Panc1 (cell line): ENCODE data around the gene CAMK1D. TPM values are rescaled to one million over a fixed set of nuclear protein-coding genes. Genes with fewer than 3 reads are reported as not detected.

Experiments
- ATAC-seq: fragments of 200-7000 bp; cut with Tn5 transposase; 2 replicates; pipeline ENCODE4 v1.9.1; 2020; ENCODE audit warnings: mild to moderate bottlenecking, moderate library complexity
- BruUV-seq: library from RNA; stranded (reverse); fragments of 400-500 nt; replicated peaks from 2 replicates; lab custom pipeline; 2021; lab: Mats Ljungman, UMichigan
- CTCF ChIA-PET: fragments of 300-600 bp; sonication (Branson Sonifier 250); formaldehyde crosslinking; loops from one replicate; lab custom pipeline; 2022; ENCODE audit warnings: antibody characterized with exemption; lab: Charles Lee
- POLR2A ChIA-PET: fragments of 300-600 bp; sonication (Branson Sonifier 250); formaldehyde crosslinking; loops from one replicate; lab custom pipeline; 2022; ENCODE audit warnings: antibody characterized with exemption; lab: Charles Lee
- DNase-seq: peaks from one replicate; pipeline ENCODE4 v3.0.0-alpha.2; 2010; ENCODE audit warnings: low read depth, low spot score
- H3K27ac ChIP-seq: 2 replicates; pipeline ENCODE4 v1.5.1; 2011; ENCODE audit warnings: mild to moderate bottlenecking, low read length, inconsistent platforms
- H3K27me3 ChIP-seq: fragments of 200-500 bp; sonication (Bioruptor generic); 2 replicates; pipeline ENCODE4 v1.6.0; 2014; ENCODE audit warnings: low read length, inconsistent platforms; ENCODE audit not compliant: control insufficient read depth, insufficient read depth
- H3K36me3 ChIP-seq: fragments of 200-500 bp; sonication (Bioruptor generic); 2 replicates; pipeline ENCODE4 v1.5.1; 2014; ENCODE audit warnings: inconsistent platforms, mild to moderate bottlenecking, low read length, moderate library complexity; ENCODE audit not compliant: control insufficient read depth, insufficient read depth
- H3K4me1 ChIP-seq: 2 replicates; pipeline ENCODE4 v1.5.1; 2011; ENCODE audit warnings: inconsistent platforms, mild to moderate bottlenecking, low read length, moderate library complexity; ENCODE audit not compliant: control insufficient read depth, insufficient read depth
- H3K4me3 ChIP-seq, 2 experiments: 2 replicates each; pipeline ENCODE4 v1.5.1; 2011 to 2012; ENCODE audit warnings: low read depth in 2 of 2, low read length in 2 of 2, mild to moderate bottlenecking in 2 of 2, inconsistent platforms in 1 of 2, moderate library complexity in 1 of 2
- H3K9me3 ChIP-seq: fragments of 200-500 bp; sonication (Bioruptor generic); 2 replicates; pipeline ENCODE4 v1.5.1; 2014; ENCODE audit warnings: low read depth, mild to moderate bottlenecking, inconsistent platforms, low read length, moderate library complexity; ENCODE audit not compliant: control insufficient read depth, insufficient read depth
- SIN3A ChIP-seq: IDR thresholded peaks from 2 replicates; pipeline ENCODE4 v1.6.1; 2012; ENCODE audit warnings: low read depth, mild to moderate bottlenecking, low read length, moderate library complexity, borderline replicate concordance; ENCODE audit not compliant: insufficient read depth
- TCF7L2 ChIP-seq: IDR thresholded peaks from 2 replicates; pipeline ENCODE4 v1.6.1; 2011; ENCODE audit warnings: mild to moderate bottlenecking, low read depth, low read length, inconsistent platforms
- in situ Hi-C: cut with HindIII; loops from 2 replicates; pipeline ENCODE4 v1.10.0; 2016; ENCODE audit warnings: low sequenced_read_pairs, low pct_unique_long_range_greater_than_20kb
- intact Hi-C: fragments of 100-400 bp; cut with micrococcal nuclease; formaldehyde crosslinking; loops from one replicate; pipeline ENCODE4 v1.10.0; 2022; ENCODE audit not compliant: unreplicated experiment
- total RNA-seq: library from RNA; stranded (reverse); gene quantifications from one replicate; pipeline ENCODE4 v1.2.1, GENCODE V29; 2021; ENCODE audit not compliant: unreplicated experiment
- TF ChIP-seq, protein P1 (sequence below): fragments of 450-650 bp; IDR thresholded peaks from 2 replicates; pipeline ENCODE4 v1.5.1; 2017; ENCODE audit warnings: mild to moderate bottlenecking
- TF ChIP-seq, protein P2 (sequence below), 2 experiments: IDR thresholded peaks; 2 replicates each; pipeline ENCODE4 v1.6.1; 2011 to 2012; ENCODE audit warnings: low read depth in 2 of 2, control low read depth in 1 of 2, low read length in 1 of 2, mild to moderate bottlenecking in 1 of 2, moderate library complexity in 1 of 2; ENCODE audit not compliant: insufficient read depth in 1 of 2

The CAMK1D gene
- total RNA-seq, 1 experiment from 2014 or later = 5.7 TPM

DNA sequence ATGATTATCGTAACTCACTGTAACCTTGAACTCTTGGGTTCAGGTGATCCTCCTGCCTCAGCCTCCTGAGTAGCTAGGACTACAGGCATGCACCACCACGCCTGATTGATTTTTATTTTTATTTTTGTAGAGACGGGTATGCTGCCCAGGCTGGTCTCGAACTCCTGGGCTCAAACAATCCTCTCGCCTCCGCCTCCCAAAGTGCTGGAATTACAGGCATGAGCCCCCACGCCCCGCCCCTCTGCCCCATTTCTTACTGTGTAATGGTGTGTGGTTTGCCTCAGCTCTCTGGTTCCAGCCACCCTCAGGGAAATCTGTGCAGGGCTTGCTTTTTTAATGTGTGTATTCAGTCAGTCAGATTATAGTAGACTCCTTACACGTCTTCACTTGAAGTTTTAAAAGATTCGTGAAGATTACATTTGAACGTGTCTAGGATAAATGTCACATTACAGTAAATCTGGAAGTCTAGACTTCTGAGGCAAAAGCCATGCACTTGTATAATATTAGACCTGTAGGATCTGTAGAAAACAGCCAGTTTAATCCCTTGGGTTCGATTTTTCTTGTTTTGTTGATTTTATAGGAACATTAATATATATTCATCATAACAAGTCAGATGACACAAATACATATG lies 276.2 kb downstream of the CAMK1D start:
- no peaks in the 10 kb centered on the region for H3K27me3 ChIP-seq
- POLR2A ChIA-PET = no interaction called here
- in situ Hi-C loops = no loop called here
- BruUV-seq = no TSS peak
- CTCF ChIA-PET = no interaction called here
- H3K4me1 ChIP-seq = no peaks in the 10 kb centered on the region; the same call in 1 of the 2 replicates
- H3K36me3 ChIP-seq = no peaks in the 10 kb centered on the region
- H3K4me3 ChIP-seq = no peak overlapping the region
- no peaks in the 10 kb centered on the region for H3K9me3 ChIP-seq
- ATAC-seq (no peak), DNase-seq (no peak)
- no peak for TF ChIP-seq TCF7L2
- TF ChIP-seq, protein P1, sequence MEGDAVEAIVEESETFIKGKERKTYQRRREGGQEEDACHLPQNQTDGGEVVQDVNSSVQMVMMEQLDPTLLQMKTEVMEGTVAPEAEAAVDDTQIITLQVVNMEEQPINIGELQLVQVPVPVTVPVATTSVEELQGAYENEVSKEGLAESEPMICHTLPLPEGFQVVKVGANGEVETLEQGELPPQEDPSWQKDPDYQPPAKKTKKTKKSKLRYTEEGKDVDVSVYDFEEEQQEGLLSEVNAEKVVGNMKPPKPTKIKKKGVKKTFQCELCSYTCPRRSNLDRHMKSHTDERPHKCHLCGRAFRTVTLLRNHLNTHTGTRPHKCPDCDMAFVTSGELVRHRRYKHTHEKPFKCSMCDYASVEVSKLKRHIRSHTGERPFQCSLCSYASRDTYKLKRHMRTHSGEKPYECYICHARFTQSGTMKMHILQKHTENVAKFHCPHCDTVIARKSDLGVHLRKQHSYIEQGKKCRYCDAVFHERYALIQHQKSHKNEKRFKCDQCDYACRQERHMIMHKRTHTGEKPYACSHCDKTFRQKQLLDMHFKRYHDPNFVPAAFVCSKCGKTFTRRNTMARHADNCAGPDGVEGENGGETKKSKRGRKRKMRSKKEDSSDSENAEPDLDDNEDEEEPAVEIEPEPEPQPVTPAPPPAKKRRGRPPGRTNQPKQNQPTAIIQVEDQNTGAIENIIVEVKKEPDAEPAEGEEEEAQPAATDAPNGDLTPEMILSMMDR = no peak
- TF ChIP-seq, protein P2, sequence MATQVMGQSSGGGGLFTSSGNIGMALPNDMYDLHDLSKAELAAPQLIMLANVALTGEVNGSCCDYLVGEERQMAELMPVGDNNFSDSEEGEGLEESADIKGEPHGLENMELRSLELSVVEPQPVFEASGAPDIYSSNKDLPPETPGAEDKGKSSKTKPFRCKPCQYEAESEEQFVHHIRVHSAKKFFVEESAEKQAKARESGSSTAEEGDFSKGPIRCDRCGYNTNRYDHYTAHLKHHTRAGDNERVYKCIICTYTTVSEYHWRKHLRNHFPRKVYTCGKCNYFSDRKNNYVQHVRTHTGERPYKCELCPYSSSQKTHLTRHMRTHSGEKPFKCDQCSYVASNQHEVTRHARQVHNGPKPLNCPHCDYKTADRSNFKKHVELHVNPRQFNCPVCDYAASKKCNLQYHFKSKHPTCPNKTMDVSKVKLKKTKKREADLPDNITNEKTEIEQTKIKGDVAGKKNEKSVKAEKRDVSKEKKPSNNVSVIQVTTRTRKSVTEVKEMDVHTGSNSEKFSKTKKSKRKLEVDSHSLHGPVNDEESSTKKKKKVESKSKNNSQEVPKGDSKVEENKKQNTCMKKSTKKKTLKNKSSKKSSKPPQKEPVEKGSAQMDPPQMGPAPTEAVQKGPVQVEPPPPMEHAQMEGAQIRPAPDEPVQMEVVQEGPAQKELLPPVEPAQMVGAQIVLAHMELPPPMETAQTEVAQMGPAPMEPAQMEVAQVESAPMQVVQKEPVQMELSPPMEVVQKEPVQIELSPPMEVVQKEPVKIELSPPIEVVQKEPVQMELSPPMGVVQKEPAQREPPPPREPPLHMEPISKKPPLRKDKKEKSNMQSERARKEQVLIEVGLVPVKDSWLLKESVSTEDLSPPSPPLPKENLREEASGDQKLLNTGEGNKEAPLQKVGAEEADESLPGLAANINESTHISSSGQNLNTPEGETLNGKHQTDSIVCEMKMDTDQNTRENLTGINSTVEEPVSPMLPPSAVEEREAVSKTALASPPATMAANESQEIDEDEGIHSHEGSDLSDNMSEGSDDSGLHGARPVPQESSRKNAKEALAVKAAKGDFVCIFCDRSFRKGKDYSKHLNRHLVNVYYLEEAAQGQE (IDR thresholded peaks at IDR 0.05; ENCODE audit: insufficient read depth in 1 of 2, low read depth in 2 of 2, low read length in 1 of 2) = no peak
- intact Hi-C loops = no loop called here
- no peak overlapping the region for H3K27ac ChIP-seq

DNA sequence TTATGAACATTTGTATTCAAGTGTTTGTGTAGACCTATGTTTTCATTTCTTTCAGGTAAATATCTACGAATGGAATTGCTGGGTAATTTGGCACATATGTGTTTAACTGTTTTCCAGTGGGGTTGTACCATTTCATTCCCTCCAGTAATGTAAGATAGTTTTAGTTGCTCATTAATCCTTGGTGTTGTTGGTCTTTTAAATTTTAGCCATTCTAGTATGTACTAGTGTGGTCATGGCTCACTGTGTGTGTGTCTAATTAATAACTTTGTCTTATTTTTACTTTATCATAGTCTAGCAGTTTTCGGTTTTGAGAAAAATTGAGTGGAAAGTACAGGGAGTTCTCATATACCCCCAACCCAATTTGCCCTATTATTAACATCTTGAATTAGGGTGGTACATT lies 278.8 kb downstream of the CAMK1D start:
- no peak overlapping the region for H3K27ac ChIP-seq
- DNase-seq = no peak
- ATAC-seq = no peak
- no peak overlapping the region for H3K4me3 ChIP-seq
- ChIA-PET POLR2A (no interaction called here), CTCF (no interaction called here)
- intact Hi-C loops = no loop called here
- in situ Hi-C loops = no loop called here
- H3K4me1 ChIP-seq = no peaks in the 10 kb centered on the region; the same call in 1 of the 2 replicates
- no TSS peak for BruUV-seq
- no peaks in the 10 kb centered on the region for H3K9me3 ChIP-seq
- H3K36me3 ChIP-seq = no peaks in the 10 kb centered on the region
- no peaks in the 10 kb centered on the region for H3K27me3 ChIP-seq
- TF ChIP-seq, protein P2 (IDR thresholded peaks at IDR 0.05; ENCODE audit: insufficient read depth in 1 of 2, low read depth in 2 of 2, low read length in 1 of 2) = no peak
- no peak for TF ChIP-seq SIN3A
